HCT116 (cell line): ENCODE data around the gene COL5A2. TPM values are rescaled to one million over a fixed set of nuclear protein-coding genes. Genes with fewer than 3 reads are reported as not detected.

Experiments
- ATAC-seq: fragments of 200-7000 bp; cut with Tn5 transposase; 2 replicates; pipeline ENCODE4 v1.9.1; 2020; ENCODE audit warnings: mild to moderate bottlenecking, moderate library complexity
- BruUV-seq: library from RNA; stranded (reverse); fragments of 400-500 nt; replicated peaks from 2 replicates; lab custom pipeline; 2021; lab: Mats Ljungman, UMichigan
- CTCF ChIA-PET: fragments of 300-600 bp; sonication (Branson Sonifier 250); formaldehyde crosslinking; loops from one replicate; lab custom pipeline; 2021; ENCODE audit warnings: antibody characterized with exemption; lab: Charles Lee
- POLR2A ChIA-PET: fragments of 300-600, 350-600 bp; sonication (Branson Sonifier 250); formaldehyde crosslinking; loops from one replicate; lab custom pipeline; 2021; ENCODE audit warnings: antibody characterized with exemption; lab: Charles Lee
- RAD21 ChIA-PET, 2 experiments: fragments of 300-600 bp; sonication (Branson Sonifier 250); formaldehyde crosslinking; loops; one replicate each; lab custom pipeline; 2023; ENCODE audit warnings: low total read pairs in 2 of 2; ENCODE audit not compliant: uncharacterized antibody in 2 of 2, unreplicated experiment in 2 of 2, low non-redundant PET in 1 of 2; lab: Charles Lee
- DNase-seq: peaks from one replicate; pipeline ENCODE4 v3.0.0-alpha.2; 2010; ENCODE audit warnings: low read depth, low spot score
- H2AFZ ChIP-seq: fragments of 200-600 bp; shearing (Covaris generic), sonication (generic); 2 replicates; pipeline ENCODE4 v1.6.1; 2017; ENCODE audit warnings: low read depth, mixed run types, mixed read lengths, antibody characterized with exemption, low read length; ENCODE audit not compliant: poor library complexity, severe bottlenecking
- H3K27ac ChIP-seq: 2 replicates; pipeline ENCODE4 v1.5.1; 2012; ENCODE audit warnings: low read depth, low read length
- H3K27me3 ChIP-seq: fragments of 200-600 bp; sonication (generic); 2 replicates; pipeline ENCODE4 v1.6.1; 2016; ENCODE audit warnings: mixed run types, low read length, mixed read lengths; ENCODE audit not compliant: insufficient read depth
- H3K36me3 ChIP-seq, 2 experiments: fragments of 200-500 bp in 1 of 2; fragments of 200-600 bp in 1 of 2; sonication (Bioruptor generic) in 1 of 2; sonication (generic) in 1 of 2; 2 replicates each; pipeline versions ENCODE4 v1.5.1 to v1.6.1; 2014 to 2016; ENCODE audit warnings: low read length in 2 of 2, inconsistent platforms in 1 of 2, mixed read lengths in 1 of 2, mixed run types in 1 of 2; ENCODE audit not compliant: insufficient read depth in 2 of 2, control insufficient read depth in 1 of 2
- H3K4me1 ChIP-seq, 2 experiments: fragments of 200-600 bp in 1 of 2; sonication (generic) in 1 of 2; 2 replicates each; pipeline versions ENCODE4 v1.5.1 to v1.6.1; 2012 to 2017; ENCODE audit warnings: low read length in 2 of 2, inconsistent platforms in 1 of 2, mild to moderate bottlenecking in 1 of 2, mixed read lengths in 1 of 2, mixed run types in 1 of 2, moderate library complexity in 1 of 2; ENCODE audit not compliant: insufficient read depth in 2 of 2, control insufficient read depth in 1 of 2
- H3K4me2 ChIP-seq: fragments of 200-600 bp; sonication (generic); 2 replicates; pipeline ENCODE4 v1.6.1; 2017; ENCODE audit warnings: mixed run types, low read length, mixed read lengths
- H3K4me3 ChIP-seq, 2 experiments: fragments of 200-600 bp in 1 of 2; sonication (generic) in 1 of 2; replicated peaks in 1 of 2; 2 replicates each; pipeline ENCODE4 v1.5.1; 2011 to 2016; ENCODE audit warnings: low read length in 2 of 2, control low read depth in 1 of 2, low read depth in 1 of 2, mild to moderate bottlenecking in 1 of 2, mixed read lengths in 1 of 2, mixed run types in 1 of 2
- H3K79me2 ChIP-seq: fragments of 200-600 bp; sonication (generic); 2 replicates; pipeline ENCODE4 v1.6.1; 2017; ENCODE audit warnings: mild to moderate bottlenecking, mixed run types, low read length, moderate library complexity, mixed read lengths; ENCODE audit not compliant: insufficient read depth
- H3K9ac ChIP-seq: fragments of 200-600 bp; sonication (generic); 2 replicates; pipeline ENCODE4 v1.6.1; 2016; ENCODE audit warnings: low read length, mixed read lengths
- H3K9me2 ChIP-seq: fragments of 200-600 bp; sonication (generic), shearing (Covaris generic); 2 replicates; pipeline ENCODE4 v1.6.1; 2017; ENCODE audit warnings: mixed run types, mild to moderate bottlenecking, moderate library complexity; ENCODE audit not compliant: insufficient read depth
- H3K9me3 ChIP-seq, 2 experiments: fragments of 200-500 bp in 1 of 2; fragments of 200-600 bp in 1 of 2; sonication (Bioruptor generic) in 1 of 2; sonication (generic) in 1 of 2; 2 replicates each; pipeline ENCODE4 v1.6.1; 2014 to 2017; ENCODE audit warnings: low read length in 2 of 2, mixed read lengths in 2 of 2, inconsistent platforms in 1 of 2, low read depth in 1 of 2, mild to moderate bottlenecking in 1 of 2, mixed run types in 1 of 2, moderate library complexity in 1 of 2; ENCODE audit not compliant: control insufficient read depth in 1 of 2, insufficient read depth in 1 of 2
- H4K20me1 ChIP-seq: fragments of 200-600 bp; sonication (generic), shearing (Covaris generic); 2 replicates; pipeline ENCODE4 v1.6.1; 2017; ENCODE audit warnings: mixed run types, mild to moderate bottlenecking, moderate library complexity; ENCODE audit not compliant: insufficient read depth
- CBX3 ChIP-seq: IDR thresholded peaks from 2 replicates; pipeline ENCODE4 v1.6.1; 2012; ENCODE audit warnings: low read depth
- CEBPB ChIP-seq: IDR thresholded peaks from 2 replicates; pipeline ENCODE4 v1.6.1; 2012; ENCODE audit warnings: low read depth
- ELF1 ChIP-seq: IDR thresholded peaks from 2 replicates; pipeline ENCODE4 v1.6.1; 2012; ENCODE audit warnings: low read depth, borderline replicate concordance
- FOSL1 ChIP-seq: IDR thresholded peaks from 2 replicates; pipeline ENCODE4 v1.6.1; 2012; ENCODE audit warnings: low read depth
- JUND ChIP-seq: IDR thresholded peaks from 2 replicates; pipeline ENCODE4 v1.6.1; 2012
- SP1 ChIP-seq: IDR thresholded peaks from 2 replicates; pipeline ENCODE4 v1.6.1; 2012; ENCODE audit warnings: low read depth
- ZFX ChIP-seq: fragments of 450-650 bp; IDR thresholded peaks from 2 replicates; pipeline ENCODE4 v1.6.1; 2017
- intact Hi-C: fragments of 100-400 bp; cut with micrococcal nuclease; formaldehyde crosslinking; loops from 2 replicates; pipeline ENCODE4 v1.10.0; 2022
- total RNA-seq: library from RNA; stranded (reverse); gene quantifications from one replicate; pipeline ENCODE4 v1.2.1, GENCODE V29; 2021; ENCODE audit not compliant: unreplicated experiment

The COL5A2 gene
- total RNA-seq, 1 experiment from 2014 or later: 2.3 TPM

DNA sequence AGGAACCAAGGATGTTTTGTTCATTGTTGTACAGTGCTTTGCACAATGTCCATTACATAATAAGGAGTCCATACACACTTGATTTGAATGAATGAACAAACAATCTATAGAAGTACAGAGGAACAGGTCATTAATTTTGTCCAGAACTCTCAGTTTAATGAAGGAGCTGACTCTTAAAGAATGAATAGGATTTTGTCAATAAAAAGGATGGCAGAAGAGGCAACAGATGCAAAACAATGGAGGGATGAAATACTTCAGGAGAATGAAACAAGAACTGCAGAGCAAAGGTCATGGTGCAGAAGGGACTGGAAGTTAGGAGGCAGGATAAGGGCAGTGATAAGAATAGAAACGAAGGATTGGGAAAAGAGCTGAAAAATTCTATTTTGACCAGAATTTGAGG, 28.7 kb upstream of the COL5A2 start:
- POLR2A ChIA-PET: no interaction called here
- H3K27me3 ChIP-seq: no peaks in the 10 kb centered on the region
- no peak for TF ChIP-seq ELF1
- TF ChIP-seq CBX3: no peak
- TF ChIP-seq CEBPB: no peak
- no peaks in the 10 kb centered on the region for H3K79me2 ChIP-seq
- H3K4me2 ChIP-seq: no peak overlapping the region
- no TSS peak for BruUV-seq
- no peak overlapping the region for H3K4me3 ChIP-seq
- CTCF ChIA-PET: interaction anchor here (1.9 kb wide), 1 partner anchor 65 kb away, joined by 6 read pairs; no protein-coding TSS in a partner anchor
- RAD21 ChIA-PET: no interaction called here
- no peak for DNase-seq
- no peak for ATAC-seq
- no peaks in the 10 kb centered on the region for H4K20me1 ChIP-seq
- no peaks in the 10 kb centered on the region for H3K36me3 ChIP-seq
- intact Hi-C loops: no loop called here
- H3K4me1 ChIP-seq: peaks cover 8 to 32% of the 10 kb centered on the region in 2 experiments
- no peak overlapping the region for H2AFZ ChIP-seq
- no peak overlapping the region for H3K9ac ChIP-seq
- no peaks in the 10 kb centered on the region for H3K9me3 ChIP-seq
- H3K9me2 ChIP-seq: no peaks in the 10 kb centered on the region
- H3K27ac ChIP-seq: no peak overlapping the region

DNA sequence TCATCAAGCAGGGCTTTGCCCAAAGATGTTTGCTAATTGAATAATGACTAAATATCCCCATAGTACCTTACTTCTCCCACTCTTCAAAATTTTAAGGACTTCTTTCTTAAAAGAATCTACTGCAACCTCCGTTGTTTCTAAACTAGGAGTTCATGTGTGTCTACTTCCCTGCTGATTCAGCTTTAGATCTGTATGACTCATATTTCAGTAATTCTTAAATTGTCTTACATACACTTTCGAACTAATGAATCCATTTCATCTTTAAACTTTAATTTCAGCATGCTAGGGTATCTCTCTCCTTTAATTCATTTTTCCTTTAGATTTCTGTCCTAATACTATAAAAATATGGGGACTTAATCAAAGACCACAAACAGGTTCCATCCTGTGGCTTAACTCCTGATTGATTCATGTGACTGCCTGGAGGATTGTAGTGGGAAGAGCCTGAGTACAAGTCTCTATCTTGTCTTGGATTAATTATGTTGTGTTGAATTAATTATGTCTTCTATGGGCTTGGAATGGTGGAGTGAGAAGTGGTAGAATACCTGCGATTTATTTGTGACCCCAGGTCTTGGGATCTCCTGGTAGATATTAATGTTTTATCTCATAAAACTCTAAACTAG, 24.9 kb upstream of the COL5A2 start:
- DNase-seq (peak; percentile 22), ATAC-seq (peak; percentile 68)
- Histone ChIP-seq H3K36me3 (no peaks in the 10 kb centered on the region), H4K20me1 (no peaks in the 10 kb centered on the region), H3K9ac (peak overlapping the region; percentile 41), H3K4me3 (peak overlapping the region; percentile 33 to 58), H3K4me2 (peak overlapping the region; percentile 84), H3K4me1 (peaks cover 8 to 22% of the 10 kb centered on the region in 2 experiments; a peak in 3 of 4 replicates), H2AFZ (peak overlapping the region; percentile 72), H3K27me3 (no peaks in the 10 kb centered on the region), H3K79me2 (no peaks in the 10 kb centered on the region), H3K9me3 (no peaks in the 10 kb centered on the region), H3K27ac (peak overlapping the region; percentile 40), H3K9me2 (no peaks in the 10 kb centered on the region)
- ChIA-PET POLR2A (no interaction called here), RAD21 (no interaction called here), CTCF (interaction anchor here (1.6 kb wide), 1 partner anchor 62 kb away, joined by 7 read pairs; no protein-coding TSS in a partner anchor)
- BruUV-seq: no TSS peak
- intact Hi-C loops: no loop called here
- 0 out of 2 replicates have a peak, but pooled peaks have one; percentile 19 for TF ChIP-seq SP1
- TF ChIP-seq JUND: peak; percentile 57; the same call in 1 of the 2 replicates
- TF ChIP-seq FOSL1: peak; percentile 72
- no peak for TF ChIP-seq ZFX
